Glutamatergic neuron (in vitro differentiated cells): ENCODE measurements around the gene AFAP1L2. TPM values are rescaled to one million over a fixed set of nuclear protein-coding genes. Genes with fewer than 3 reads are reported as not detected.

Source experiments
- total RNA-seq: library from RNA; stranded (reverse); fragmentation: NEBNext Ultra II Directional; extraction: Animal tissue kit (Norgen Biotek cat#: 25700); gene quantifications from one replicate; pipeline ENCODE4 v1.2.1, GENCODE V29; 2021; ENCODE audit not compliant: unreplicated experiment

Gene AFAP1L2
- total RNA-seq, 1 donor from 2014 or later: 1.9 TPM

Other genes starting within 250 kb of the AFAP1L2 start
- gene CCDC186, start 230.3 kb downstream of the AFAP1L2 start, total RNA-seq: 15.7 TPM
- gene TDRD1, start 225.1 kb downstream of the AFAP1L2 start, total RNA-seq: not detected
- not detected for gene VWA2, start 165.2 kb downstream of the AFAP1L2 start, total RNA-seq